Naive thymus-derived CD4-positive, alpha-beta T cell (primary cell): ENCODE data around the gene TMEM132C. TPM values are rescaled to one million over a fixed set of nuclear protein-coding genes. Genes with fewer than 3 reads are reported as not detected.

ENCODE experiments used
- ATAC-seq: fragments of 150-1000 bp; cut with Tn5 transposase; 2 replicates; pipeline ENCODE4 v1.10.0; 2021; ENCODE audit warnings: mild to moderate bottlenecking, moderate library complexity
- CTCF ChIA-PET: fragments of 350-600 bp; sonication (Branson Sonifier 250); formaldehyde crosslinking; loops from one replicate; lab custom pipeline; 2021; ENCODE audit warnings: antibody characterized with exemption; lab: Charles Lee
- POLR2A ChIA-PET: fragments of 350-600 bp; sonication (Branson Sonifier 250); formaldehyde crosslinking; loops from one replicate; lab custom pipeline; 2021; ENCODE audit warnings: antibody characterized with exemption, inconsistent platforms; lab: Charles Lee
- DNase-seq, 9 donors: peaks; one replicate each; pipeline versions ENCODE4 v3.0.0 to v3.0.0-alpha.2; 2020 to 2022; ENCODE audit warnings: mixed read lengths in 1 of 9
- H3K27ac ChIP-seq: one replicate; pipeline ENCODE4 v1.7.0; 2013; ENCODE audit warnings: mild to moderate bottlenecking, low read depth, low read length, moderate library complexity
- H3K27me3 ChIP-seq, 2 donors: one replicate each; pipeline ENCODE4 v1.7.0; 2013; ENCODE audit warnings: low read length in 2 of 2, mild to moderate bottlenecking in 2 of 2, moderate library complexity in 2 of 2; ENCODE audit not compliant: control insufficient read depth in 2 of 2, insufficient read depth in 2 of 2
- H3K36me3 ChIP-seq, 3 experiments: 1 replicate in 2 of 3; 2 replicates in 1 of 3; pipeline ENCODE4 v1.7.0; 2013; ENCODE audit warnings: low read length in 3 of 3, mild to moderate bottlenecking in 3 of 3, moderate library complexity in 1 of 3; ENCODE audit not compliant: insufficient read depth in 3 of 3, control insufficient read depth in 2 of 3
- H3K4me1 ChIP-seq, 2 donors: one replicate each; pipeline ENCODE4 v1.7.0; 2013; ENCODE audit warnings: low read length in 2 of 2, mild to moderate bottlenecking in 2 of 2, moderate library complexity in 1 of 2; ENCODE audit not compliant: control insufficient read depth in 2 of 2, insufficient read depth in 2 of 2
- H3K4me3 ChIP-seq: 2 replicates; pipeline ENCODE4 v1.7.0; 2013; ENCODE audit warnings: mild to moderate bottlenecking, low read length
- H3K9me3 ChIP-seq, 3 experiments: 1 replicate in 2 of 3; 2 replicates in 1 of 3; pipeline ENCODE4 v1.7.0; 2013; ENCODE audit warnings: low read length in 3 of 3; ENCODE audit not compliant: control insufficient read depth in 2 of 3
- H3K27ac Mint-ChIP-seq, 9 donors: one replicate each; pipeline ENCODE4 v1.8.0; 2020 to 2022; ENCODE audit warnings: mixed read lengths in 9 of 9, mild to moderate bottlenecking in 8 of 9, moderate library complexity in 5 of 9, inconsistent platforms in 2 of 9
- H3K27me3 Mint-ChIP-seq, 5 donors: one replicate each; pipeline ENCODE4 v1.8.0; 2021 to 2022; ENCODE audit warnings: mixed read lengths in 5 of 5, mild to moderate bottlenecking in 1 of 5
- H3K36me3 Mint-ChIP-seq, 5 donors: one replicate each; pipeline ENCODE4 v1.8.0; 2020 to 2022; ENCODE audit warnings: mixed read lengths in 5 of 5, mild to moderate bottlenecking in 3 of 5, inconsistent platforms in 1 of 5
- H3K4me1 Mint-ChIP-seq, 7 donors: one replicate each; pipeline ENCODE4 v1.8.0; 2020 to 2022; ENCODE audit warnings: mixed read lengths in 7 of 7, mild to moderate bottlenecking in 3 of 7, inconsistent platforms in 1 of 7
- H3K4me3 Mint-ChIP-seq, 10 donors: one replicate each; pipeline ENCODE4 v1.8.0; 2020 to 2022; ENCODE audit warnings: mild to moderate bottlenecking in 10 of 10, mixed read lengths in 10 of 10, moderate library complexity in 6 of 10, inconsistent platforms in 2 of 10
- H3K9me3 Mint-ChIP-seq, 11 donors: one replicate each; pipeline ENCODE4 v1.8.0; 2020 to 2022; ENCODE audit warnings: mixed read lengths in 11 of 11, mild to moderate bottlenecking in 4 of 11, inconsistent platforms in 1 of 11, moderate library complexity in 1 of 11
- intact Hi-C, 2 donors: fragments of 100-400 bp; cut with micrococcal nuclease; formaldehyde crosslinking; loops; one replicate each; pipeline ENCODE4 v1.15.1; 2023
- polyA plus RNA-seq, 2 donors: library from polyadenylated mRNA; unstranded; fragments of 300-500 nt; fragmentation: Illumina TruSeq; gene quantifications; one replicate each; pipeline ENCODE4 v1.2.3, GENCODE V29; 2021
- total RNA-seq, 6 experiments: library from RNA in 5 of 6; stranded (reverse) in 5 of 6; gene quantifications; 1 replicate in 5 of 6; 2 replicates in 1 of 6; pipeline ENCODE4 v1.2.3 and lab custom pipeline; 2021 to 2026

Gene TMEM132C
- total and polyA plus RNA-seq, 7 experiments from 2014 or later, result not detected

DNA sequence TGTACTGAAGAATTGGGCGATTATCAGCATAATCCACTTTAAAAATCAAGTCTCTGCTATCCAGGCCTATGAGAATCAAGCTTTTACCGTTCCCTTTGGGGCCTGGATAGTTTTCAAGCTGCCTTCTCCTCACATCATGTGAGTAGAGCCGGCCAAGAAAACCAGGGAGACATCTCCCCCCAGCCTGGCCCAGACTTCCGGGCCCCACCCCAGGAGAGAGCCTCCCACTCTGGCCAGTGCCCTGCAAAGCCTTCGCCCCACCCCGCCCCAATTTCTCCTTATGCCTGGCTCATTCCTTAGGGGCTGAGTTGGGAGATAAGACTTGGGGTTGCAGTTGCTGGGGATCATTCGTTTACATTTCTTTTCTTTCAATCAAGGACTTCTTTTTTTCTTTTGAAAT is 1.4 kb upstream of the TMEM132C start:
- peaks cover 40 to 60% (median 45%) of the 10 kb centered on the region in 5 donors for H3K27me3 Mint-ChIP-seq
- no peak overlapping the region for H3K4me3 Mint-ChIP-seq
- no peaks in the 10 kb centered on the region for H3K4me1 ChIP-seq
- ATAC-seq, result no peak
- no peaks in the 10 kb centered on the region for H3K9me3 ChIP-seq
- CTCF ChIA-PET, result no interaction called here
- no peaks in the 10 kb centered on the region for H3K27me3 ChIP-seq
- intact Hi-C loops, result no loop called here
- H3K9me3 Mint-ChIP-seq, result peaks cover 0 to 41% (median 8%) of the 10 kb centered on the region in 11 donors
- no peak overlapping the region for H3K27ac ChIP-seq
- H3K27ac Mint-ChIP-seq, result no peak overlapping the region
- POLR2A ChIA-PET, result no interaction called here
- no peaks in the 10 kb centered on the region for H3K36me3 Mint-ChIP-seq
- no peaks in the 10 kb centered on the region for H3K36me3 ChIP-seq
- no peak for DNase-seq
- H3K4me3 ChIP-seq, result no peak overlapping the region
- no peaks in the 10 kb centered on the region for H3K4me1 Mint-ChIP-seq

DNA sequence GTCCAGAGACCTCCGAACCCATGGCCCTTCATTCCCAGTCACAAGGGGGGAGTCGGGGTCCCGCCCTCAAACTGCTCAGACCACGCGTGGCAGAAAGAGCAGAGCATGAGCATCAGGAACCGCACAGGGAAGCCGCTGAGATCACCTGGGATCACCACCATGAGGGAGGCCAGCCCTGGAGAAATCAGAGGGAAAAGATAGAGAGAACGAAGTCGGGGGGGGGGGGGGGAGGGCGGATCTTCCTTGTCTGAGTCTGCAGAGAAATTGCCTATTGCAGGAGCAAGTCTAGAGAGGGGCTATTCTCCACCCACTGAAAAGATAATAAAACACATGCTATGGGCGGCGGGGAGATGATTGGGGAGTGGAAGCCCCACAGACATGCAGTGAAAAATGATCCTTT is 884 bp upstream of the TMEM132C start:
- no peak overlapping the region for H3K27ac ChIP-seq
- CTCF ChIA-PET, result no interaction called here
- H3K27me3 ChIP-seq, result no peaks in the 10 kb centered on the region
- intact Hi-C loops, result no loop called here
- H3K4me1 ChIP-seq, result no peaks in the 10 kb centered on the region
- H3K27me3 Mint-ChIP-seq, result peaks cover 40 to 64% (median 48%) of the 10 kb centered on the region in 5 donors
- H3K4me1 Mint-ChIP-seq, result no peaks in the 10 kb centered on the region
- no peak for ATAC-seq
- H3K36me3 Mint-ChIP-seq, result no peaks in the 10 kb centered on the region
- no peaks in the 10 kb centered on the region for H3K36me3 ChIP-seq
- no peak for DNase-seq
- peak overlapping the region in 1 of 10 donors; percentile 22 for H3K4me3 Mint-ChIP-seq
- H3K9me3 ChIP-seq, result no peaks in the 10 kb centered on the region
- H3K4me3 ChIP-seq, result no peak overlapping the region
- H3K9me3 Mint-ChIP-seq, result peaks cover 0 to 41% (median 8%) of the 10 kb centered on the region in 11 donors
- no peak overlapping the region for H3K27ac Mint-ChIP-seq
- POLR2A ChIA-PET, result no interaction called here

DNA sequence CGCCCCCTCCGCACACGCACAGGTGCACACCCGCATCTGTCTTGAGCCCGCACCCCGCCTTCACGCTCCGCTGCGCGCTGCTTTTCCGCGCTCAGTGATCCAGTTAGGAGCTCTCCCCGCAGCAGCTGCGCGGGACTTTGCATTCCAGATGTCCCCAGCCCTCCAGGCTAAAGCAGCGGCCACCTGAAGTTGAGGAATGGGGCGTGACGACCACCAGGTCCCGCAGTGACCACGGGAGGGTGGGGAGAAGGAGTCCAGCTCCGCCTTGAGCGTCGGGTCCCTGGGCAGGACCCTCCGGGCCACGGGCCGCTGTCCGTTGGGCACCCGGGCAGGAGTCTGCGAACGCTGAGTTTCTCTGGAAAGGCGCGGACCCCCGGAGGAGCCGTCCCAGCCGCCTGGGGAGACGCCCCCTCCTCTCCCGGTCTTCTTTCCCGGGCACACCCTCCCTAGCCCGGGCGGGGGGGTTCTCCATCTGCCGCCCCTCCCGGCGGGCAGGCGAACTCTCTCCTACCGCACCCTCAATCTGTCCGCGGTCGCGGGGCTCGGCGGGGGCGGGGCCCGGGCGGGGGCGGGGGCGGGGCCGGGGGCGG is 334 bp upstream of the TMEM132C start:
- no peak overlapping the region for H3K27ac ChIP-seq
- H3K27me3 ChIP-seq, result no peaks in the 10 kb centered on the region
- H3K4me1 ChIP-seq, result no peaks in the 10 kb centered on the region
- Mint-ChIP-seq H3K4me1 (no peaks in the 10 kb centered on the region), H3K27me3 (peaks cover 43 to 67% (median 52%) of the 10 kb centered on the region in 5 donors), H3K9me3 (peaks cover 0 to 44% (median 9%) of the 10 kb centered on the region in 11 donors), H3K4me3 (peak overlapping the region in 1 of 10 donors; percentile 22), H3K27ac (no peak overlapping the region), H3K36me3 (no peaks in the 10 kb centered on the region)
- POLR2A ChIA-PET, result no interaction called here
- ATAC-seq, result no peak
- no peaks in the 10 kb centered on the region for H3K36me3 ChIP-seq
- intact Hi-C loops, result no loop called here
- no peak for DNase-seq
- H3K9me3 ChIP-seq, result no peaks in the 10 kb centered on the region
- CTCF ChIA-PET, result no interaction called here
- H3K4me3 ChIP-seq, result no peak overlapping the region

DNA sequence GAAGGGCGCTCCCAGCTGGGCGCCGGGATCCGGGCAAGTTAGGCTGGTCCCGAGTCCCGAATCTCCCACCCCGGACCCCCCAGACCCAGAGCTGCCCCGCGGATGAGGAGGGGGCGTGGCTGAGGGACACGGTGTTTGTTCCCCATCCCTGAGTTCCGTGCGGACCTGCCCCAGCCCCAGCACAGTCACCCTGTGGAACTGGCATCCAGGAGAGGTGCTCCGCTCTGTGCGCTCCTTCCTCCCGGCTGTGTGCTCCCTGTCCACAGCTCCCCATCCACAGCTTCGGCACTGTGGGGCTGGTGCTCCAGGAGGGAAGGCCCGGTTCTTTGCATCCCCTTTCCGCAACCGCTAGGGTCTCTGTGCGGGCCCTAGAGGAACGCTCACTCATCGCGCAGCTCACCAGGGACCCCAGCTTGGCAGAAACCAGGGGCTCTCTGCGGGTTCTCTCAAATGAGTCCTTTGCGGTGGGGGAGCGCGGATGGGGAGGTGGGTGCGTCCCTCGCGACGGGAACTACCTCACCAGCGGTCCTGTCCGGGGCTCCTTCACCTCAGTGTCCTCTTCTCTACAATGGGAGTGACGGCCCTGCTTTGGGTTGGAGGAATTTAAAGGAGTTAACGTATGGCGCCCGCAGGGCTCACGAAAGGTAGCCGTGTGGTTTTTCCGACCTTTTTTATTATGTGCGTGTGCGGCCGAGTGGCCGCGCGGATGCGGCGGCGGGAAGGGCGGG is 845 bp downstream of the TMEM132C start:
- Mint-ChIP-seq H3K4me3 (peak overlapping the region in 1 of 10 donors; percentile 3), H3K9me3 (peaks cover 0 to 50% (median 13%) of the 10 kb centered on the region in 11 donors), H3K27ac (no peak overlapping the region), H3K36me3 (no peaks in the 10 kb centered on the region), H3K27me3 (peaks cover 44 to 65% (median 52%) of the 10 kb centered on the region in 5 donors), H3K4me1 (no peaks in the 10 kb centered on the region)
- DNase-seq (no peak), ATAC-seq (no peak)
- Histone ChIP-seq H3K27ac (no peak overlapping the region), H3K4me1 (no peaks in the 10 kb centered on the region), H3K9me3 (no peaks in the 10 kb centered on the region), H3K27me3 (no peaks in the 10 kb centered on the region), H3K4me3 (no peak overlapping the region), H3K36me3 (no peaks in the 10 kb centered on the region)
- CTCF ChIA-PET, result no interaction called here
- intact Hi-C loops, result no loop called here
- POLR2A ChIA-PET, result no interaction called here

DNA sequence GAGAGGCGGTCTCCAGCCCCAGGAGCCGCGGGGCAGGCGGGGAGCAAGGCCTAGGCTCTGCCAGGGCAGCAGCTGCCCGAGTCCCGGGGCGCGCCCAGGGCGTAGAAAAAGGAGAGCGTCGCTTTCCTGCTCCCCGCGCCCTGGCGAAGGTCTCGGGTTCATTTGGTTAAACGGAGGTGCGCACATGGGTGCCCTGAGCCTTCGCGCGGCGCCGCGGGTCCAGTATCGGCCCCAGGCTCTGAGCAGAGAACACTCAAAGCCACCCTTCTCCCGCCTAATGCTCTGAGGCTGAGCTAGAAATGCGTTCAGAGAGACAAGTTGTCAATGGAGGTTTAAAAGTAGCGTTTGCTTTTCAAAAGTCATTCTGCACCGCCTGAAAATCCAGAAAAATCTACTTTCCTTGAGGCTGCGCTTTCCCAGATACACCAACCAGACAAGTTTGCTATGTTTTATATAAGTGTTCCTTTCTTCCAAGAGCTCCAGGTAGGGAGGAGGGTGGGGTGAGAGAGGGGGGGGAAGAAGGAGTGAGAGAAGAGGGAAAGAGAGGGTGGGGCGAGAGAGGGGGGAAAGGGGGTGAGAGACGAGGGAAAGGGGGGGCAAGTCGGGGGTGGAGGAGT is 1.5 kb downstream of the TMEM132C start:
- Mint-ChIP-seq H3K36me3 (no peaks in the 10 kb centered on the region), H3K9me3 (peaks cover 0 to 54% (median 13%) of the 10 kb centered on the region in 11 donors), H3K4me1 (no peaks in the 10 kb centered on the region), H3K4me3 (no peak overlapping the region), H3K27me3 (peaks cover 43 to 61% (median 50%) of the 10 kb centered on the region in 5 donors), H3K27ac (no peak overlapping the region)
- intact Hi-C loops, result no loop called here
- Histone ChIP-seq H3K9me3 (no peaks in the 10 kb centered on the region), H3K36me3 (no peaks in the 10 kb centered on the region), H3K4me1 (no peaks in the 10 kb centered on the region), H3K27ac (no peak overlapping the region), H3K27me3 (no peaks in the 10 kb centered on the region), H3K4me3 (no peak overlapping the region)
- no peak for ATAC-seq
- CTCF ChIA-PET, result no interaction called here
- no peak for DNase-seq
- POLR2A ChIA-PET, result no interaction called here

DNA sequence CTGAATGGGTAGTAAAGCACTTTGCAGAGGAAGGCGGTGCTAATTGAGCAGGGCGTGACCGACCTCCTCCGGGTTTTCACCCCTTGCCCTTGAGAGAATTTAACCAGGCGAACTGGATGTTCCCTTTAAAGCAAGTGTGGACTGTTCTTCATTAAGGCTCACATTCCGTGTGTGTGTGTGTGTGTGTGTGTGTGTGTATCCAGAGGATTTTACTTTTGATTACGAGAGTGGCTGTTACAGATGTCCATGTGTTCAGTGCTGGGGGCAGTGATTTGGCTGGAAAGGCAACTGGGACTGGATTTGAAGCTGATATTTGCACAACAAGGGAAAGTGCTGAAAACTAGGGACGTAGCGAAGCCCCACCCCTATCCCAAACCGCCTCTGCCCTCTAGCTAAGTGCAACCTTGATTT is 2.2 kb downstream of the TMEM132C start:
- POLR2A ChIA-PET, result no interaction called here
- CTCF ChIA-PET, result no interaction called here
- peaks cover 0 to 52% (median 8%) of the 10 kb centered on the region in 11 donors for H3K9me3 Mint-ChIP-seq

More for the DNA sequence above, 2.2 kb downstream of the TMEM132C start:
- Histone ChIP-seq H3K4me1 (no peaks in the 10 kb centered on the region), H3K9me3 (no peaks in the 10 kb centered on the region), H3K27me3 (no peaks in the 10 kb centered on the region), H3K4me3 (no peak overlapping the region), H3K36me3 (no peaks in the 10 kb centered on the region), H3K27ac (no peak overlapping the region)
- Mint-ChIP-seq H3K27ac (no peak overlapping the region), H3K27me3 (peaks cover 36 to 54% (median 46%) of the 10 kb centered on the region in 5 donors), H3K36me3 (no peaks in the 10 kb centered on the region), H3K4me1 (no peaks in the 10 kb centered on the region), H3K4me3 (no peak overlapping the region)
- intact Hi-C loops, result no loop called here
- no peak for ATAC-seq
- no peak for DNase-seq
